HCT116 (cell line): ENCODE measurements around the gene TSPAN11. TPM values are rescaled to one million over a fixed set of nuclear protein-coding genes. Genes with fewer than 3 reads are reported as not detected.

Experiments used
- ATAC-seq: fragments of 200-7000 bp; cut with Tn5 transposase; 2 replicates; pipeline ENCODE4 v1.9.1; 2020; ENCODE audit warnings: mild to moderate bottlenecking, moderate library complexity
- BruUV-seq: library from RNA; stranded (reverse); fragments of 400-500 nt; replicated peaks from 2 replicates; lab custom pipeline; 2021; lab: Mats Ljungman, UMichigan
- CTCF ChIA-PET: fragments of 300-600 bp; sonication (Branson Sonifier 250); formaldehyde crosslinking; loops from one replicate; lab custom pipeline; 2021; ENCODE audit warnings: antibody characterized with exemption; lab: Charles Lee
- POLR2A ChIA-PET: fragments of 300-600, 350-600 bp; sonication (Branson Sonifier 250); formaldehyde crosslinking; loops from one replicate; lab custom pipeline; 2021; ENCODE audit warnings: antibody characterized with exemption; lab: Charles Lee
- RAD21 ChIA-PET, 2 experiments: fragments of 300-600 bp; sonication (Branson Sonifier 250); formaldehyde crosslinking; loops; one replicate each; lab custom pipeline; 2023; ENCODE audit warnings: low total read pairs in 2 of 2; ENCODE audit not compliant: uncharacterized antibody in 2 of 2, unreplicated experiment in 2 of 2, low non-redundant PET in 1 of 2; lab: Charles Lee
- DNase-seq: peaks from one replicate; pipeline ENCODE4 v3.0.0-alpha.2; 2010; ENCODE audit warnings: low read depth, low spot score
- H2AFZ ChIP-seq: fragments of 200-600 bp; shearing (Covaris generic), sonication (generic); 2 replicates; pipeline ENCODE4 v1.6.1; 2017; ENCODE audit warnings: low read depth, mixed run types, mixed read lengths, antibody characterized with exemption, low read length; ENCODE audit not compliant: poor library complexity, severe bottlenecking
- H3K27ac ChIP-seq: 2 replicates; pipeline ENCODE4 v1.5.1; 2012; ENCODE audit warnings: low read depth, low read length
- H3K27me3 ChIP-seq: fragments of 200-600 bp; sonication (generic); 2 replicates; pipeline ENCODE4 v1.6.1; 2016; ENCODE audit warnings: mixed run types, low read length, mixed read lengths; ENCODE audit not compliant: insufficient read depth
- H3K36me3 ChIP-seq, 2 experiments: fragments of 200-500 bp in 1 of 2; fragments of 200-600 bp in 1 of 2; sonication (Bioruptor generic) in 1 of 2; sonication (generic) in 1 of 2; 2 replicates each; pipeline versions ENCODE4 v1.5.1 to v1.6.1; 2014 to 2016; ENCODE audit warnings: low read length in 2 of 2, inconsistent platforms in 1 of 2, mixed read lengths in 1 of 2, mixed run types in 1 of 2; ENCODE audit not compliant: insufficient read depth in 2 of 2, control insufficient read depth in 1 of 2
- H3K4me1 ChIP-seq, 2 experiments: fragments of 200-600 bp in 1 of 2; sonication (generic) in 1 of 2; 2 replicates each; pipeline versions ENCODE4 v1.5.1 to v1.6.1; 2012 to 2017; ENCODE audit warnings: low read length in 2 of 2, inconsistent platforms in 1 of 2, mild to moderate bottlenecking in 1 of 2, mixed read lengths in 1 of 2, mixed run types in 1 of 2, moderate library complexity in 1 of 2; ENCODE audit not compliant: insufficient read depth in 2 of 2, control insufficient read depth in 1 of 2
- H3K4me2 ChIP-seq: fragments of 200-600 bp; sonication (generic); 2 replicates; pipeline ENCODE4 v1.6.1; 2017; ENCODE audit warnings: mixed run types, low read length, mixed read lengths
- H3K4me3 ChIP-seq, 2 experiments: fragments of 200-600 bp in 1 of 2; sonication (generic) in 1 of 2; replicated peaks in 1 of 2; 2 replicates each; pipeline ENCODE4 v1.5.1; 2011 to 2016; ENCODE audit warnings: low read length in 2 of 2, control low read depth in 1 of 2, low read depth in 1 of 2, mild to moderate bottlenecking in 1 of 2, mixed read lengths in 1 of 2, mixed run types in 1 of 2
- H3K79me2 ChIP-seq: fragments of 200-600 bp; sonication (generic); 2 replicates; pipeline ENCODE4 v1.6.1; 2017; ENCODE audit warnings: mild to moderate bottlenecking, mixed run types, low read length, moderate library complexity, mixed read lengths; ENCODE audit not compliant: insufficient read depth
- H3K9ac ChIP-seq: fragments of 200-600 bp; sonication (generic); 2 replicates; pipeline ENCODE4 v1.6.1; 2016; ENCODE audit warnings: low read length, mixed read lengths
- H3K9me2 ChIP-seq: fragments of 200-600 bp; sonication (generic), shearing (Covaris generic); 2 replicates; pipeline ENCODE4 v1.6.1; 2017; ENCODE audit warnings: mixed run types, mild to moderate bottlenecking, moderate library complexity; ENCODE audit not compliant: insufficient read depth
- H3K9me3 ChIP-seq, 2 experiments: fragments of 200-500 bp in 1 of 2; fragments of 200-600 bp in 1 of 2; sonication (Bioruptor generic) in 1 of 2; sonication (generic) in 1 of 2; 2 replicates each; pipeline ENCODE4 v1.6.1; 2014 to 2017; ENCODE audit warnings: low read length in 2 of 2, mixed read lengths in 2 of 2, inconsistent platforms in 1 of 2, low read depth in 1 of 2, mild to moderate bottlenecking in 1 of 2, mixed run types in 1 of 2, moderate library complexity in 1 of 2; ENCODE audit not compliant: control insufficient read depth in 1 of 2, insufficient read depth in 1 of 2
- H4K20me1 ChIP-seq: fragments of 200-600 bp; sonication (generic), shearing (Covaris generic); 2 replicates; pipeline ENCODE4 v1.6.1; 2017; ENCODE audit warnings: mixed run types, mild to moderate bottlenecking, moderate library complexity; ENCODE audit not compliant: insufficient read depth
- CBX3 ChIP-seq: IDR thresholded peaks from 2 replicates; pipeline ENCODE4 v1.6.1; 2012; ENCODE audit warnings: low read depth
- CEBPB ChIP-seq: IDR thresholded peaks from 2 replicates; pipeline ENCODE4 v1.6.1; 2012; ENCODE audit warnings: low read depth
- EGR1 ChIP-seq: IDR thresholded peaks from 2 replicates; pipeline ENCODE4 v1.6.1; 2012; ENCODE audit warnings: low read depth
- ELF1 ChIP-seq: IDR thresholded peaks from 2 replicates; pipeline ENCODE4 v1.6.1; 2012; ENCODE audit warnings: low read depth, borderline replicate concordance
- EZH2phosphoT487 ChIP-seq: fragments of 200-600 bp; IDR thresholded peaks from 2 replicates; pipeline ENCODE4 v1.6.1; 2018; ENCODE audit warnings: antibody characterized with exemption, borderline replicate concordance
- JUND ChIP-seq: IDR thresholded peaks from 2 replicates; pipeline ENCODE4 v1.6.1; 2012
- POLR2A ChIP-seq: IDR thresholded peaks from 2 replicates; pipeline ENCODE4 v1.7.0; 2011; ENCODE audit warnings: borderline replicate concordance; ENCODE audit not compliant: insufficient read depth, insufficient read length; ENCODE audit errors: extremely low read depth
- SRF ChIP-seq: IDR thresholded peaks from 2 replicates; pipeline ENCODE4 v1.6.1; 2012; ENCODE audit warnings: low read depth
- TCF7L2 ChIP-seq: IDR thresholded peaks from 2 replicates; pipeline ENCODE4 v1.7.0; 2011; ENCODE audit warnings: borderline replicate concordance, inconsistent platforms; ENCODE audit not compliant: insufficient read depth, insufficient read length; ENCODE audit errors: extremely low read depth
- YY1 ChIP-seq: IDR thresholded peaks from 2 replicates; pipeline ENCODE4 v1.6.1; 2011; ENCODE audit warnings: low read length, low read depth, moderate library complexity, mild to moderate bottlenecking; ENCODE audit not compliant: insufficient replicate concordance; ENCODE audit errors: extremely low read depth
- intact Hi-C: fragments of 100-400 bp; cut with micrococcal nuclease; formaldehyde crosslinking; loops from 2 replicates; pipeline ENCODE4 v1.10.0; 2022
- total RNA-seq: library from RNA; stranded (reverse); gene quantifications from one replicate; pipeline ENCODE4 v1.2.1, GENCODE V29; 2021; ENCODE audit not compliant: unreplicated experiment
- TF ChIP-seq, protein P1 (sequence below): IDR thresholded peaks from 2 replicates; pipeline ENCODE4 v1.6.1; 2012
- TF ChIP-seq, protein P2 (sequence below): IDR thresholded peaks from 2 replicates; pipeline ENCODE4 v1.6.1; 2012
- TF ChIP-seq, protein P3 (sequence below): IDR thresholded peaks from 2 replicates; pipeline ENCODE4 v1.6.1; 2011; ENCODE audit warnings: mild to moderate bottlenecking, low read length, moderate library complexity; ENCODE audit not compliant: insufficient replicate concordance; ENCODE audit errors: extremely low read depth
- TF ChIP-seq, protein P4 (sequence below), 3 experiments: fragments of 200-600 bp in 1 of 3; sonication (generic) in 1 of 3; IDR thresholded peaks in 2 of 3; conservative IDR thresholded peaks in 1 of 3; 2 replicates each; pipeline ENCODE4 v1.5.1; 2012 to 2017; ENCODE audit warnings: low read depth in 2 of 3, low read length in 2 of 3, antibody characterized with exemption in 1 of 3, borderline replicate concordance in 1 of 3, control low read depth in 1 of 3, mild to moderate bottlenecking in 1 of 3, mixed read lengths in 1 of 3, mixed run types in 1 of 3, moderate library complexity in 1 of 3; ENCODE audit not compliant: insufficient read depth in 1 of 3

Gene TSPAN11
- total RNA-seq, 1 experiment from 2014 or later = not detected

DNA sequence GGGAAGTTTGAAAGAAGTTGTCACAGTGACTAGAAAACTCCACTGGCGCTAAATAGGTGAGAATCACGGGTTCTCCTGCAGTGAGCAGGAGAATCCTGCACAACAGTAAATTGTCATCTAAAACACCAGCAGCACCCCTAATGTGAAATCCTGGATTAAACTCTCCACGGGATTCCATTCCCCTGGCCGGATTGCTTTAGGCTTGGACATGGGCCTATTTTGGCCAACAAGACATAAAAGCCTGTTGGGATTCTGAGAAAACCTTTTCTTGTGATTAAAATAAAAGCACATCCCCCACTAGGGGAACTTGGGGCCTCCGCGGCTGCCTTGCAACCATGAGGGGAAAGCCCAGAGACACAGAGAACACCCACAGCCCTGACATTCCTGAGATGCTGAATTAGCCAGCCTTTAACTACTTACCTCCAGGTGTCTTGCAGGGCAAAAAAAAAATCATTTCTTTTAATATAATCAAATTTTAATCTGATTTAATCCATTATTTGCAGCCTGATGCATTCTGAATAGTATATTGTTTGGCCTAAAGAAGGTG lies 21.0 kb upstream of the TSPAN11 start:
- H3K36me3 ChIP-seq = no peaks in the 10 kb centered on the region
- no peak overlapping the region for H3K27ac ChIP-seq
- ChIA-PET POLR2A (no interaction called here), RAD21 (no interaction called here), CTCF (no interaction called here)
- no peaks in the 10 kb centered on the region for H3K9me2 ChIP-seq
- BruUV-seq = no TSS peak
- H3K4me1 ChIP-seq = no peaks in the 10 kb centered on the region
- H3K79me2 ChIP-seq = no peaks in the 10 kb centered on the region
- TF ChIP-seq EGR1 (no peak), CEBPB (no peak), ELF1 (no peak), CBX3 (no peak), TCF7L2 (no peak), SRF (no peak), POLR2A (no peak), EZH2phosphoT487 (no peak), JUND (no peak)
- TF ChIP-seq, protein P1, sequence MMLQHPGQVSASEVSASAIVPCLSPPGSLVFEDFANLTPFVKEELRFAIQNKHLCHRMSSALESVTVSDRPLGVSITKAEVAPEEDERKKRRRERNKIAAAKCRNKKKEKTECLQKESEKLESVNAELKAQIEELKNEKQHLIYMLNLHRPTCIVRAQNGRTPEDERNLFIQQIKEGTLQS = no peak
- TF ChIP-seq, protein P2, sequence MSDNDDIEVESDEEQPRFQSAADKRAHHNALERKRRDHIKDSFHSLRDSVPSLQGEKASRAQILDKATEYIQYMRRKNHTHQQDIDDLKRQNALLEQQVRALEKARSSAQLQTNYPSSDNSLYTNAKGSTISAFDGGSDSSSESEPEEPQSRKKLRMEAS = no peak
- no peak overlapping the region for H3K4me2 ChIP-seq
- no peak overlapping the region for H2AFZ ChIP-seq
- no peaks in the 10 kb centered on the region for H3K9me3 ChIP-seq
- intact Hi-C loops = no loop called here
- DNase-seq (no peak), ATAC-seq (no peak)
- no peak overlapping the region for H3K4me3 ChIP-seq
- no peaks in the 10 kb centered on the region for H3K27me3 ChIP-seq
- no peak overlapping the region for H3K9ac ChIP-seq
- no peaks in the 10 kb centered on the region for H4K20me1 ChIP-seq

DNA sequence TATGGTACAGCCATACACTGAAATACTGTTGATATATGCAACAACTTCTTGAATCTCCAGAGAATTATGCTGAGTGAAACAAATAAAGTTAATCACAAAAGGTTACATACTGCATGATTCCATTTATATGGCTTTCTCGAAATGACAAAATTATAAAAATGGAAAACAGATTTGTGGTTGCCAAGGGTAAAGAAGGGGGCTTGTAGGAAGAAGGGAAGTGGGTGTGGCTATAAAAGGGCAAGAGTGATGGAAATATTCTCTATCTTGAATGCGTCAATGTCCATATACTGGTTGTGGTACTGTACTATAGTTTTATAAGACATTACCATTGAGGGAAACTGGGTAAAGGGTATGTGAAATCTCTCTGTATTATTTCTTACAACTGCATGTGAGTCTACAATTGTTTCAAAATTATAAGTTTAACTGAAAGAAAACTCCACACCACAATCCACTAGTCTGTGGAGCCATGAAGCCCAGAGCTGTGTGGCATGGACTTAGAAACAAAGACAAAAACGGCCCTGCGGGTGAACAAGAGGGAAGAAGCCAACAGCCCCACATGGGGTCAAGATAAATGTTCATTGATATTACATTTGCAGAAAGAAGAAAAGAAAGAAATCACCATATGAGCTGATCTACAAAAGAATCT lies 18.3 kb upstream of the TSPAN11 start:
- Histone ChIP-seq H3K9me2 (no peaks in the 10 kb centered on the region), H3K4me3 (no peak overlapping the region), H4K20me1 (no peaks in the 10 kb centered on the region), H3K4me1 (no peaks in the 10 kb centered on the region), H3K79me2 (no peaks in the 10 kb centered on the region), H2AFZ (no peak overlapping the region), H3K27ac (no peak overlapping the region), H3K36me3 (no peaks in the 10 kb centered on the region), H3K4me2 (no peak overlapping the region), H3K9me3 (no peaks in the 10 kb centered on the region), H3K27me3 (no peaks in the 10 kb centered on the region), H3K9ac (no peak overlapping the region)
- no peak for ATAC-seq
- BruUV-seq = no TSS peak
- ChIA-PET RAD21 (no interaction called here), CTCF (no interaction called here), POLR2A (no interaction called here)
- intact Hi-C loops = no loop called here
- DNase-seq = no peak
- TF ChIP-seq ELF1 (no peak), JUND (no peak), CEBPB (no peak), YY1 (no peak)
- TF ChIP-seq, protein P3, sequence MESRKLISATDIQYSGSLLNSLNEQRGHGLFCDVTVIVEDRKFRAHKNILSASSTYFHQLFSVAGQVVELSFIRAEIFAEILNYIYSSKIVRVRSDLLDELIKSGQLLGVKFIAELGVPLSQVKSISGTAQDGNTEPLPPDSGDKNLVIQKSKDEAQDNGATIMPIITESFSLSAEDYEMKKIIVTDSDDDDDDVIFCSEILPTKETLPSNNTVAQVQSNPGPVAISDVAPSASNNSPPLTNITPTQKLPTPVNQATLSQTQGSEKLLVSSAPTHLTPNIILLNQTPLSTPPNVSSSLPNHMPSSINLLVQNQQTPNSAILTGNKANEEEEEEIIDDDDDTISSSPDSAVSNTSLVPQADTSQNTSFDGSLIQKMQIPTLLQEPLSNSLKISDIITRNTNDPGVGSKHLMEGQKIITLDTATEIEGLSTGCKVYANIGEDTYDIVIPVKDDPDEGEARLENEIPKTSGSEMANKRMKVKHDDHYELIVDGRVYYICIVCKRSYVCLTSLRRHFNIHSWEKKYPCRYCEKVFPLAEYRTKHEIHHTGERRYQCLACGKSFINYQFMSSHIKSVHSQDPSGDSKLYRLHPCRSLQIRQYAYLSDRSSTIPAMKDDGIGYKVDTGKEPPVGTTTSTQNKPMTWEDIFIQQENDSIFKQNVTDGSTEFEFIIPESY = no peak
- TF ChIP-seq, protein P4, sequence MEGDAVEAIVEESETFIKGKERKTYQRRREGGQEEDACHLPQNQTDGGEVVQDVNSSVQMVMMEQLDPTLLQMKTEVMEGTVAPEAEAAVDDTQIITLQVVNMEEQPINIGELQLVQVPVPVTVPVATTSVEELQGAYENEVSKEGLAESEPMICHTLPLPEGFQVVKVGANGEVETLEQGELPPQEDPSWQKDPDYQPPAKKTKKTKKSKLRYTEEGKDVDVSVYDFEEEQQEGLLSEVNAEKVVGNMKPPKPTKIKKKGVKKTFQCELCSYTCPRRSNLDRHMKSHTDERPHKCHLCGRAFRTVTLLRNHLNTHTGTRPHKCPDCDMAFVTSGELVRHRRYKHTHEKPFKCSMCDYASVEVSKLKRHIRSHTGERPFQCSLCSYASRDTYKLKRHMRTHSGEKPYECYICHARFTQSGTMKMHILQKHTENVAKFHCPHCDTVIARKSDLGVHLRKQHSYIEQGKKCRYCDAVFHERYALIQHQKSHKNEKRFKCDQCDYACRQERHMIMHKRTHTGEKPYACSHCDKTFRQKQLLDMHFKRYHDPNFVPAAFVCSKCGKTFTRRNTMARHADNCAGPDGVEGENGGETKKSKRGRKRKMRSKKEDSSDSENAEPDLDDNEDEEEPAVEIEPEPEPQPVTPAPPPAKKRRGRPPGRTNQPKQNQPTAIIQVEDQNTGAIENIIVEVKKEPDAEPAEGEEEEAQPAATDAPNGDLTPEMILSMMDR (IDR thresholded peaks at IDR 0.05 in 2 of 3, conservative IDR thresholded peaks at IDR 0.05 in 1 of 3; ENCODE audit: borderline replicate concordance in 1 of 3, insufficient read depth in 1 of 3, low read depth in 2 of 3, low read length in 2 of 3) = no peak
